GM13977 (cell line): Measurements from ENCODE around the gene TMIGD1.

ENCODE experiments used
- DNase-seq: peaks from one replicate; pipeline ENCODE4 v3.0.0; 2012; ENCODE audit warnings: low spot score
- CTCF ChIP-seq: IDR thresholded peaks from 2 replicates; pipeline ENCODE4 v1.5.1; 2012; ENCODE audit warnings: mild to moderate bottlenecking, control low read depth; ENCODE audit not compliant: insufficient read depth; ENCODE audit errors: extremely low read depth, missing control alignments
- in situ Hi-C: fragments of 300-500 bp; cut with MboI; formaldehyde crosslinking; loops from one replicate; pipeline ENCODE4 v1.12.0; 2022; ENCODE audit warnings: low sequenced_read_pairs, low pct_unique_long_range_greater_than_20kb, mixed read lengths, inconsistent platforms; ENCODE audit not compliant: unreplicated experiment

The TMIGD1 gene

DNA sequence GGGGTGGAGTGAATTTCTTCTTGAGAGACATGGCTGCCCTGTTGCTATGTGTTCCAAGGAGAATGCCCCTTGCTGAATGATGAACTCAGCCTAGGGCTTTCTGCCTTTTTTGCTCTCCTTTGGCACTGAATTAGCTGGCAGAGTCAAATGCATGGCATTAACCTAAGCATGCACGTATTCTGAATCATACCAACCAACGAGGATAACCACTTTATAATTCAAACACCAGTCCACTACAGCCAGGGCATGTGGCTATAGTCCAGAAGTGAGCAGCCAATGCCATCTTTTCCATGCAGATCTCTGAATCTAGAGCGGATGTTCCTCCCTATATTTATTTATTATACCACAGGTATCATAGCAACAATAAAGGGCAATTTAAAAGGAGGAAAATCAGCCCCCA lies 15.7 kb downstream of the TMIGD1 start:
- DNase-seq: no peak
- in situ Hi-C loops: no loop called here
- TF ChIP-seq CTCF: no peak

DNA sequence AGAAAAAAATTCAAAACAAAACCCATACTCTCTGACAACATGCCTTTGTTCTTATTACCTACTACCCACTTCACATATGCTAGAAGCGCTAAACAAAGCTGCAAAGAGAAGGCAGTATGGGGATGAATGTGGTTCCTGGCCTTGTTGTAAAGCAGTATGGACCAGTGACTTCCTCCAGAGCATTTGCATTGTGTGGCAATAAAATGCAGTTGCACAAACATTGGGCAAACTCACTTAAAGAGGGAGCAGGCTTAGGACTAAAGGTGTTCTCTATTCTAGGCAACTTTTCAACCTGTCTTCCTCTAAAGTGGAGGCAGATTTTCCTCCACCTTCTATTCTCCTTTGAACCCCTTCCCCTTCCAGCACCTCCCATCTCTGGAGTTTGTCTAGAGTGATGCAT lies 17.1 kb downstream of the TMIGD1 start:
- in situ Hi-C loops: no loop called here
- no peak for DNase-seq
- no peak for TF ChIP-seq CTCF

- in situ Hi-C loops: no loop called here
- no peak for TF ChIP-seq CTCF
- DNase-seq: no peak
Observed at GRCh38 chr17:30315106-30315505, 18.8 kb downstream of the TMIGD1 start.

DNA sequence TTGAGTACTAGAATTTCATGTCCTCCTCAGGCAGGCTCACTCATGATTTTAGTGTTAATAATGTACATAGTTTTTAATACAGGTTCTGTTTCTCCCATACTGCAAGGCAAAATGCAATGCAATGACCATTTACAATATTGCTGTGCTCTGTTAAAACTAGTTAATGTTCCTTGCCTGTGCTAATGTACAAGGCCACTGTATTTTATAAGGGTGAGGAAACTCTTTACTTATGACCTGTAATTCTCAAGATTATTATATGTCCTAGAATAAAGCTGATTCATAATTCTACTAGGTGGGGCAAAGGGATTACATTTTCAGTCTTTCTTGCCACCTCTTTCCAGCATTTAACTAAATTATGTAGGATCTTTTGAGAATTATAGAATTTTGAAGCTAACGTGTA lies 19.4 kb downstream of the TMIGD1 start:
- no peak for DNase-seq
- in situ Hi-C loops: no loop called here
- no peak for TF ChIP-seq CTCF

DNA sequence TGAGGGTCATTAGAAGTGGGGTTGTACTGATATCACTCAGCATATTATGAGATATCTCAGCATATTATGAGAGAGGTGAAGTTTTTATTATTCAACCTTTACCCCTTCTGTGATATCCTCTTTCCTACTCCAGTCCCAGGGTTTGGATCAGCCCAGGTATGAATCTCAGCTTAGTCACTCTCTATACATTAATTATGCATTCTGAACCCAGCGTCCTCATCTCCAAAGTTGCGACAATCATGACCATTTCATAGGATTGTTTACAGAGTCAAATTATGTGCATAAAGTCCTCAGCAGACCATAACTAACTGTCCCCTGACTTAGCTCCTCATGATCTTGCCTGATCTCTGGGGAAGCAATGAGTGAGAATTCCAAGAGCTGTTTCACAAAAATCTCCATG lies 21.6 kb downstream of the TMIGD1 start:
- TF ChIP-seq CTCF: no peak
- in situ Hi-C loops: no loop called here
- DNase-seq: no peak

DNA sequence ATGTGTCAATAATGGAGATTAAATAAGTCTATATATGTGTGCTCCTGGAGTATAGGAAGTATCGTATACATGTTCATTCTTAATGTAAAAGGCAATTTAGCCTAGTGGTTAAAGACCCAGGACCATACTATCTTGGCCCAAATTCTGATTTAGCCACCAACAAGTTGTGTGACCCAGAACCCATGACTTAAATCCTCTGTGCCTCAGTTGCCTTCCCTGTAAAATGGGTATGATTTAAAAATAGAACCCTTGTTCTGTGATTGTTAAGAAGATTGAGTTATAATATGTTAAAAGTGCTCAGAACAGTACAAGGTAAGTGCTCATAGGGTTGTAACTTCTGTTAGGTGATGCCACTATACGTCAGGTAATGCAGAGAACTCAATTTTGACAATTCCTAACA lies 23.3 kb downstream of the TMIGD1 start:
- in situ Hi-C loops: no loop called here

More for the DNA sequence above, 23.3 kb downstream of the TMIGD1 start:
- DNase-seq: no peak
- no peak for TF ChIP-seq CTCF
